ENCODE data around the gene LCN9.

DNA sequence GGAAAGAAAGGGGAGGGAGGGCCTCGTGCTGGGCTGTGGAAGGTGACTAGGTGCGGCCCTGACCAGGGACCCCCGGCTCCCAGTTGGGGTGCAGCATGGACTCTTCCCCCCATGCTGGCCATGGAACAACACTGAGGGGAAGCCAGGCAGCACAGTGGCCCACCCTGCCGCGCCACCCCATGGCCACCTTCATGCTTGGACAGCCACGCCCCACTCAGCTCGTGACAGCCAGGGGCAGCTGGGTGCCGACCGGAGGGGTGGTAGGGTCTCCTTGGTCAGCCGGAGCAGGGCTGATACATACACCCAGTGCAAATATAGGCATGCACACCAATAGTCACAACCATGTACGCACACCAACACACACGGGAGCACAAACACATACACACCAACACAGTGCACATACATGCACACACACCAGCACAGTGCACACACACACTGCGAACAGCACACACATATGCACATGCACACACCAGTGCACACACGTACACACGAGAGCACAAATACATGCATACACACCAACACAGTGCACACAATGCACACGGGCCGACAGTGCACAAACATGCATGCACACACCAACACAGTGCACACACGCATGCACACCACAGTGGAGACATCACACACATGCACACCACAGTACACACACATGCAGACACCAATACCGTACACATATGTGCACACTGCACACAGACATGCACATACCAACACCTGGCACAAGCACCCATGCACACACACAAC lies 27.9 kb downstream of the LCN9 start:
- TF ChIP-seq, protein P1, sequence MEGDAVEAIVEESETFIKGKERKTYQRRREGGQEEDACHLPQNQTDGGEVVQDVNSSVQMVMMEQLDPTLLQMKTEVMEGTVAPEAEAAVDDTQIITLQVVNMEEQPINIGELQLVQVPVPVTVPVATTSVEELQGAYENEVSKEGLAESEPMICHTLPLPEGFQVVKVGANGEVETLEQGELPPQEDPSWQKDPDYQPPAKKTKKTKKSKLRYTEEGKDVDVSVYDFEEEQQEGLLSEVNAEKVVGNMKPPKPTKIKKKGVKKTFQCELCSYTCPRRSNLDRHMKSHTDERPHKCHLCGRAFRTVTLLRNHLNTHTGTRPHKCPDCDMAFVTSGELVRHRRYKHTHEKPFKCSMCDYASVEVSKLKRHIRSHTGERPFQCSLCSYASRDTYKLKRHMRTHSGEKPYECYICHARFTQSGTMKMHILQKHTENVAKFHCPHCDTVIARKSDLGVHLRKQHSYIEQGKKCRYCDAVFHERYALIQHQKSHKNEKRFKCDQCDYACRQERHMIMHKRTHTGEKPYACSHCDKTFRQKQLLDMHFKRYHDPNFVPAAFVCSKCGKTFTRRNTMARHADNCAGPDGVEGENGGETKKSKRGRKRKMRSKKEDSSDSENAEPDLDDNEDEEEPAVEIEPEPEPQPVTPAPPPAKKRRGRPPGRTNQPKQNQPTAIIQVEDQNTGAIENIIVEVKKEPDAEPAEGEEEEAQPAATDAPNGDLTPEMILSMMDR (IDR thresholded peaks at IDR 0.05), result no peak
- TF ChIP-seq POLR2A (IDR thresholded peaks at IDR 0.05), result no peak
